Activated naive CD8-positive, alpha-beta T cell treated with anti-CD3 and anti-CD28 coated beads, Interleukin-2, amount 10 ng/mL, durations not matched to agents 7 days and 5 days (primary cell): ENCODE data around the gene EMID1. TPM values are rescaled to one million over a fixed set of nuclear protein-coding genes. Genes with fewer than 3 reads are reported as not detected.

Experiments
- ATAC-seq: fragments of 150-1000 bp; cut with Tn5 transposase; one replicate; pipeline ENCODE4 v1.10.0; 2021; ENCODE audit warnings: low read depth, moderate library complexity
- POLR2A ChIA-PET: fragments of 350-600 bp; sonication (Branson Sonifier 250); formaldehyde crosslinking; loops from one replicate; lab custom pipeline; 2021; ENCODE audit warnings: antibody characterized with exemption; lab: Charles Lee
- DNase-seq: peaks from one replicate; pipeline ENCODE4 v3.0.0; 2021
- H3K27ac Mint-ChIP-seq: one replicate; pipeline ENCODE4 v1.8.0; 2022; ENCODE audit warnings: mild to moderate bottlenecking, mixed read lengths
- H3K27me3 Mint-ChIP-seq: one replicate; pipeline ENCODE4 v1.8.0; 2022; ENCODE audit warnings: mild to moderate bottlenecking, moderate library complexity, mixed read lengths
- H3K36me3 Mint-ChIP-seq: one replicate; pipeline ENCODE4 v1.8.0; 2021; ENCODE audit warnings: mild to moderate bottlenecking, mixed read lengths
- H3K4me1 Mint-ChIP-seq: one replicate; pipeline ENCODE4 v1.8.0; 2021; ENCODE audit warnings: mixed read lengths
- H3K4me3 Mint-ChIP-seq: one replicate; pipeline ENCODE4 v1.8.0; 2022; ENCODE audit warnings: mild to moderate bottlenecking, moderate library complexity, mixed read lengths
- H3K9me3 Mint-ChIP-seq: one replicate; pipeline ENCODE4 v1.8.0; 2021; ENCODE audit warnings: mixed read lengths
- total RNA-seq, 2 experiments: library from RNA; stranded (reverse); gene quantifications; one replicate each; pipeline ENCODE4 v1.2.3, GENCODE V29; 2021

The EMID1 gene
- total RNA-seq, 2 experiments from 2014 or later = not detected

DNA sequence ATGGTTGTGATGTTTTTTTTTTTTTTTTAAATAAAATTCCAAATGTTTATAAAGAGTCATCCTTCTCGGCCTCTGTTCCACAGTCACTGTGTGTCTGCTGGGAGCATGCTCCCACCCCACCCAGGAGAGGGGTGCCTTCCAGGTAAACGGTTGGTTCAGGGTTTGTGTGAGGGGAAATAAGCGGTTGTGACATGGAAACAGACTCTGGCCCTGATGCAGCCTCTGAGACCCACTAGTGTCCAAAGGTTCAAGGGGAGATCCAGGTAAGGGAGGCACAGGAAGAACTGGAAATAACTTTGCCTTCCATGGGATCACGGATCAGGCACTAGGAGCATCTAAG lies 94.7 kb downstream of the EMID1 start:
- no peak for DNase-seq
- Mint-ChIP-seq H3K4me1 (no peaks in the 10 kb centered on the region), H3K27ac (no peak overlapping the region), H3K9me3 (no peaks in the 10 kb centered on the region), H3K4me3 (no peak overlapping the region), H3K27me3 (peaks cover 2% of the 10 kb centered on the region), H3K36me3 (peaks cover 26% of the 10 kb centered on the region)
- no peak for ATAC-seq
- POLR2A ChIA-PET = no interaction called here

DNA sequence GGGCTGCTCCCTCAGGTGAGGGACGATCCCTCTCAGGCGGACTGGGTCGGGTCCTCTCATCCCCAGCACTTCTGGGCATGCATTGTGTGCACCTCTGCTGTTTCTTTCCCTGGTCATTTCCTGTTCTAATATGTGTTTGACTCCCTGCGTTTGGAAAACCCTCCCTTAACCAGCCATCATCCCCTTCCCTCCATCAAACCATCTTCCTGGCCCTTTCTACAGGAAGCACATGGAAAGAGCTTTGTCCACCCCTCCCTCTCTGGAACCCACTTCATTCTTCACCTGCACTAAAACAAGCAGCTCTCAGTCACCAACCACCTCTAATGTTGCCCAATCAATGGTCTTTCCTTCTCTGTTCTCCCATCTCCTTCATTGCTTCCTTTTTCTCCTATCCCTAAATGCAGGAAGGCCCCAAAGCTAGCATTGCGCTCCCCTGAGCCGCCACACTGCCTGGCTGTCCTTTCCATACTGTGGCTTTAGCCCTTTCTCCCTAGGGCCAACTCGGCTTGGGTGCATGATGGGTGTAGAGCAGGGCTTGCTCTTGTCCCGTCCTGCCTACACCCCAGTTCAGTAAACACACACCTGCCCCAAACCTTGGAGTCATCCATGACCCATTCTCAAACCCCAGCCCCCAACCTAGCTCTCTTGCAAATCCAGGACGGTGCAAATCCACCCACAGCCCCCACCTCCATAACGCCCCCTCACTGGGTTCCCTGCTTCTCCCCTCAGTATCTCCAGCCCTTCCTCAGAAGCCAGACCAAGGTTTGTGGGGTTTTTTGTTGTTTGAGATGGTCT lies 95.3 kb downstream of the EMID1 start:
- no peak for DNase-seq
- Mint-ChIP-seq H3K36me3 (peaks cover 23% of the 10 kb centered on the region), H3K27me3 (peaks cover 2% of the 10 kb centered on the region), H3K4me3 (no peak overlapping the region), H3K4me1 (peaks cover 2% of the 10 kb centered on the region), H3K9me3 (no peaks in the 10 kb centered on the region), H3K27ac (peak overlapping the region; percentile 58)
- ATAC-seq = no peak
- POLR2A ChIA-PET = no interaction called here

DNA sequence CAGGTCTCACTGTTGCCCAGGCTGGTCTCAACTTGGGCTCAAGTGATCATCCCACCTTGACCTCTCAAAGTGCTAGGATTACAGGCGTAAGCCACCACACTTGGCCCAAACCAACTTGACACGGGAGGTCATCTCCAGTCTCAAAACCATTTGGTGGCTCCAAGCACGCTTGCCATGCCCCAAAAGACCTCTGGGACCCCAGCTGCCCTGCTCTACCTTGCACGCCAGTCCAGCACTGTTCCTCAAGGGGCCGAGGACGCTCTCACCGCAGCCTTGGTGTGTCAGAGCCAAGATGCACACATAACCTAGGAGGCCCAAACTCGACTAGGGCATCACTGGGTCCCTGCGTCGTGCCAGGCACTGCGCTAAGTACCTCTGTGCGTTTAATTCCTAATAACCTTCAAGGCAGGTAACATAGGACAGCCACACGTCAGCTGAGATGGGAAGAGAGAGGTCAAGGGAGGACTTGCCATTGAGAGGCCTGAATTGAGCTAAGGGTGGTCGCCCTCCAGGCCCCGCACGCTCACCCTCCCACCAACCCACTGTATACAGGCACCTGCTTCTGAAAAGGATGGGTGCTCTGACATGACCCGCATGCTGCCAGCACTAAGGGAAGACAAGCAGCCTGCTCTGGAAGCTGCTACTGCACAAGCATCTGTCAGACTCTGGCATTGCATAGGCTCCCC lies 96.2 kb downstream of the EMID1 start:
- Mint-ChIP-seq H3K27me3 (peaks cover 6% of the 10 kb centered on the region), H3K9me3 (no peaks in the 10 kb centered on the region), H3K27ac (peak overlapping the region; percentile 15), H3K36me3 (peaks cover 23% of the 10 kb centered on the region), H3K4me3 (no peak overlapping the region), H3K4me1 (peaks cover 5% of the 10 kb centered on the region)
- DNase-seq (no peak), ATAC-seq (no peak)
- POLR2A ChIA-PET = no interaction called here

DNA sequence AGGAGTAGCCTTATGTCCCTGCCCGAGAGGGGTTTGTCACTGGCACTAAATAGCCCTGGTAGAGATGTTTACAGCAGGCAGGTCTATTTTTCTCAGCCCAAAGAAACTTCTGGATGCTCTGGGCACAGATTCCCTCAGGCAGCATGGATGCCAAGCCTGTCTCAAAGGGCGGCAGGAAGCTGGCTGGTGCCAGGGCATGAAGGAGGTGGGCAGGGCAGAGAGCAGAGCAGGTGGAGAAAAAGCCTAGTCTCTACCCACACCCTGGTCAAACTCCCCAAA lies 96.6 kb downstream of the EMID1 start:
- POLR2A ChIA-PET = no interaction called here
- no peaks in the 10 kb centered on the region for H3K9me3 Mint-ChIP-seq
- ATAC-seq (no peak), DNase-seq (no peak)
- peaks cover 6% of the 10 kb centered on the region for H3K27me3 Mint-ChIP-seq
- H3K4me3 Mint-ChIP-seq = no peak overlapping the region
- H3K4me1 Mint-ChIP-seq = peaks cover 5% of the 10 kb centered on the region
- peak overlapping the region; percentile 15 for H3K27ac Mint-ChIP-seq
- H3K36me3 Mint-ChIP-seq = peaks cover 22% of the 10 kb centered on the region

DNA sequence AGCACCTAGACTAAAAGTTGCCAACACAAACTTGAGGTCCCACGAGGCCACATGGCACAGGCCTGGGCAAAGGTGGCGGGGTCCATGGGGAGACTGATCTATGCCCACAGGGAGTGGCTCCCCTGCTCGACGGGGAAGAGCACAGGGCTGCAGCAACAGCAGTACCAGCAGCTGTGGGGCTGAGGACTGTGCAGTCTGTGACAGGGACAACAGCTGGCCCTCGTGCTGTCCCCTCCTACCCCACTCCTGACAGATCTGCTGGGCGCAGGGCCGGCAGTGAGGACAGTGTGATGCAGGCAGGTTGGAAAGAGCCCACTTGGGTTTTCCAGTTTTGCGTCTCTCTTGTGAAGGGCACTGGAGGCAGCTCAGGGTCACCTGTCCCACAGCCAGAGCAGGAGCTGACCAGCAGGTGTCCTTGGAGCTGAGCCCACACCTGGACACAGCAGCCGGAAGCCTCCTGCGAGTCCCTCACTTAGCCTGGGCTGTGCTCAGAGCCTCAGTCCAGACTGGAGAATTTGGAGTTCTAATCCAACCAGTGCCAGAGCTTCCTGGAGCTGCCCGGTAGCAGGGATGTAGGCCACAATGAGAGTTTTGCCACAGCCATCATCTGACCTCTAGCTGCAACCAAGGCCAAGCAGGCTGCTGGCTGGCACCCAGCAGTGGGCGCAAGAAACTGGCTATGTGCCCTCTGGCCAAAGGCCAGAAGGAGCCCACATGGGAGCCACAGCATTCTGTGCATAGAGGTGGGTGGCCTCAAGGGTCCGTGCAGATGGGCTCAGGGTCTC lies 97.2 kb downstream of the EMID1 start:
- Mint-ChIP-seq H3K4me1 (peaks cover 6% of the 10 kb centered on the region), H3K9me3 (no peaks in the 10 kb centered on the region), H3K36me3 (peaks cover 17% of the 10 kb centered on the region), H3K27me3 (peaks cover 6% of the 10 kb centered on the region), H3K27ac (no peak overlapping the region), H3K4me3 (no peak overlapping the region)
- DNase-seq (no peak), ATAC-seq (no peak)
- POLR2A ChIA-PET = no interaction called here

DNA sequence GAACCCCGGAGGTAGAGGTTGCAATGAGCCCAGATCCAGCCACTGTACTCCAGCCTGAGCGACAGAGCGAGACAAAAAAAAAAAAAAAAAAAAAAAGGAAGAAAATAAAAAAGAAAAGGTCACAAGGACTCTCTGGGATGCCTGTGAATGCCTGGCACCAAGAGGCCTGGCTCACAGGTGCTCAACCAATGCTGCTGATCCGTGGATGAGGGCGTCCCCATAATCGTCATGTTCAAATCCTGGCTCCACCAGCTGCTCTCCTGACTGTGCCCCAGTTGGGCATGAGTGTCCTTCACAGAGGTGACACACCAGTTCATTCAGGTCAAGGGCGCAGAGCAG lies 100.1 kb downstream of the EMID1 start:
- Mint-ChIP-seq H3K4me1 (peaks cover 16% of the 10 kb centered on the region), H3K9me3 (no peaks in the 10 kb centered on the region), H3K27ac (no peak overlapping the region), H3K36me3 (peaks cover under 1% of the 10 kb centered on the region), H3K27me3 (peaks cover 6% of the 10 kb centered on the region), H3K4me3 (peak overlapping the region; percentile 83)
- POLR2A ChIA-PET = interaction anchor here (1.0 to 1.9 kb wide), 3 partner anchors 12 to 38 kb away, joined by 3 to 5 read pairs (median 3); partner anchors contain the start of genes EWSR1 and RHBDD3
- DNase-seq (no peak), ATAC-seq (no peak)

DNA sequence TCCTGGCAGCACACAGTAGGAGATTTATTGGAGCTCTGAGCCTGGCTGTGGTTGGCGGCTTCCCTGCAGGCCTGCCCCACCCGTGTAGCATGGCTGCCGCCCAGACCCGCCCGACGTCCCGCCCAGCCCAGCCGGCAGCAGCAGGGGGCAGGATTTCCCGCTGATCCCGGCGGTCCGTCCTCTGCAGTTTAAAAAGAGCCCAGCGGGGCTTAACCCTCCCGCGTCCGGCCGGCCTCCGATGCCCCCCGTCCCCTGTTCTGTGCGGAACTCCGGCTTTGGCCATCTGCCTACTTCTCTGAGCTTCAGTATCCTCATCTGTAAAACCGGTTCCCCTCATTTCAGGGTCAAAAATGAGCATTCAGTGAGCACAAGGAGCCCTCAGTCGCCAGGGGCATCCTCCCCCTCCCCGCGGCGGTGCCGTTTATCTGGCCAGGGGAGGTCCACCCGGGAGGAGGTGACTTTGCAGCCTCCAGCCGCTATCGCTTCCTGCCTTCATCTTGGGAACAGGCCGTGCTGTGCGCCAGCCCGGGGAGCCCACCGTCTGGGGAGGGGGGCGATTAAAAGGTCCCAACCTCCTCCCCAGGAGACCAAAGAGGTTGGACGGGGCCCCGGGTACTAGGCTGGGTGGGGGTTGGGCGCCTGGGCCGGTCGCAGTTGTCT lies 100.6 kb downstream of the EMID1 start, which contains the start of gene GAS2L1:
TSS of gene GAS2L1 (plus strand) at position 476 of the 660 bp plus-strand sequence. CDS start 1,456 bp downstream, outside the sequence.
- Mint-ChIP-seq H3K27ac (peak within 1 kb of the TSS; percentile 72), H3K27me3 (peaks cover 6% of the 10 kb centered on the region), H3K4me1 (peaks cover 18% of the 10 kb centered on the region), H3K4me3 (peak within 1 kb of the TSS; percentile 87), H3K36me3 (no peaks in the 10 kb centered on the region), H3K9me3 (no peaks in the 10 kb centered on the region)
- POLR2A ChIA-PET = interaction anchor here (1.0 to 1.9 kb wide), 3 partner anchors 12 to 38 kb away, joined by 3 to 5 read pairs (median 3); partner anchors contain the start of genes EWSR1 and RHBDD3
- ATAC-seq (peak; percentile 57), DNase-seq (peak; percentile 78)

DNA sequence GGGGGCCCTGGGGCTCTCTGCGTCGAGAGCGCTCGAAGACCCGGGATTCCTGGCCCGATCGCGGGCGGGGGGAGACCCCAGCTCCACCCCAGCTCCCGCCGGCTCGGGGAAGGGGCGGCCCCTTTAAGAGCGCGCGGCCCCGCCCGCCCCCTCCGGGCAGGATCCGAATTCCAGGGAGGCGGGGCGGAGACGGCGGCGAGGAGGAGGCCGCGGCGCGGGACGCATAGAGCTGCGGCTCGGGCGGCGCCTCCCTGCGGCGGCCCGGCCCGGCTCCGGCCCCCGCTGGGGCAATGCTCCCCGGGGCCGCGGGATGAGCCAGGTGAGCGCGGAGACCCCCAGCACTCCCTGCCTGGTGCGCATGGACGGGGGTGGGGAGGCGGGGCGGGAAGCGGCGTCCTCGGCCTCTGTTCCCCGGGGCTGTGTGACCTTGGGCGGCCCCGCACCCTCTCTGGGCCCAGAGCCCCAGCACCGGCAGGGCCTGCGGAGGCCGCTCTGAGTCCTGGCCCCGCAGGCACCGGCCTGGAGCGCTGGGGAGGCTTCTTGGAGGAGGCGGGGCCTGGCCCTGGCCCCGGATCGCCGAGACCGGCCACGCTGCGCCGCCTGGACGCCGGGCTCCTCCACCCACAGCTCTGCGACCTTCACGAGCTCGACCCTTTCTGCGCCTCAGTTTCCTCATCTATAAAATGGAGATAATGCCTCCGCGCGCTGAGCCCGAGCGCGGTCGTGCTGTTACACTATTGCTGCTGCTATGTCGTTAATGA lies 101.3 kb downstream of the EMID1 start:
- H3K4me3 Mint-ChIP-seq = peak overlapping the region; percentile 87
- H3K36me3 Mint-ChIP-seq = no peaks in the 10 kb centered on the region
- peaks cover 18% of the 10 kb centered on the region for H3K4me1 Mint-ChIP-seq
- peak overlapping the region; percentile 72 for H3K27ac Mint-ChIP-seq
- peak; percentile 27 for ATAC-seq
- peak; percentile 70 for DNase-seq
- POLR2A ChIA-PET = interaction anchor here (1.0 to 1.9 kb wide), 2 partner anchors 11 to 39 kb away, joined by 3 to 5 read pairs; partner anchors contain the start of genes EWSR1 and RHBDD3
- H3K9me3 Mint-ChIP-seq = no peaks in the 10 kb centered on the region
- H3K27me3 Mint-ChIP-seq = peaks cover 6% of the 10 kb centered on the region

DNA sequence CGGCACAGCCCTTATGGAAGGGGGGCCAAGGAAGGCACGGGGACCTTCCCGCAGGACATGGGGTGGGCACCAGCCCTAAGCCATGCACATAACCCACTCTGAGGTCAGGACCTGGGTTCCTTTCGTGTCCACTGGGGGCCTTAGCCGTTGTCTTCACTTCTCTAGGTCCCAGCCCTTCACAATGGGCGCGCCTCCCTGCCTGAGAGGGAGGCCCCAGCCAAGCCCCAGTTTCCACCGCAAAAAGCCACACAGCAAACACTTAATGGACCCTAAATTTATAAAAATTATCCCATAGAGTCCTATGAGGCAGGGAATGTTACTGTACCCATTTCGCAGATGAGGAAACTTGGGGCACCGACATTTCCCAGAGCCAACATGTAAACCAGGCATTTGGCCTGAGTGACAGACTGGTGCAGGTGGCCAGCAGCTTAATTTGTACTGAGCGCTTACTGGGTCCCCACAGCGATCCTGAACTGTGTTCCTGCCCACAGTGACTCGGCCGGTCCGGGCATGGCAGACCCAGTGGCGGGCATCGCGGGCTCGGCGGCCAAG lies 102.0 kb downstream of the EMID1 start:
- H3K27me3 Mint-ChIP-seq = peaks cover 11% of the 10 kb centered on the region
- H3K9me3 Mint-ChIP-seq = no peaks in the 10 kb centered on the region
- H3K27ac Mint-ChIP-seq = peak overlapping the region; percentile 72
- ATAC-seq (no peak), DNase-seq (no peak)
- POLR2A ChIA-PET = no interaction called here
- H3K4me1 Mint-ChIP-seq = peaks cover 20% of the 10 kb centered on the region
- peaks cover 1% of the 10 kb centered on the region for H3K36me3 Mint-ChIP-seq
- peak overlapping the region; percentile 87 for H3K4me3 Mint-ChIP-seq

DNA sequence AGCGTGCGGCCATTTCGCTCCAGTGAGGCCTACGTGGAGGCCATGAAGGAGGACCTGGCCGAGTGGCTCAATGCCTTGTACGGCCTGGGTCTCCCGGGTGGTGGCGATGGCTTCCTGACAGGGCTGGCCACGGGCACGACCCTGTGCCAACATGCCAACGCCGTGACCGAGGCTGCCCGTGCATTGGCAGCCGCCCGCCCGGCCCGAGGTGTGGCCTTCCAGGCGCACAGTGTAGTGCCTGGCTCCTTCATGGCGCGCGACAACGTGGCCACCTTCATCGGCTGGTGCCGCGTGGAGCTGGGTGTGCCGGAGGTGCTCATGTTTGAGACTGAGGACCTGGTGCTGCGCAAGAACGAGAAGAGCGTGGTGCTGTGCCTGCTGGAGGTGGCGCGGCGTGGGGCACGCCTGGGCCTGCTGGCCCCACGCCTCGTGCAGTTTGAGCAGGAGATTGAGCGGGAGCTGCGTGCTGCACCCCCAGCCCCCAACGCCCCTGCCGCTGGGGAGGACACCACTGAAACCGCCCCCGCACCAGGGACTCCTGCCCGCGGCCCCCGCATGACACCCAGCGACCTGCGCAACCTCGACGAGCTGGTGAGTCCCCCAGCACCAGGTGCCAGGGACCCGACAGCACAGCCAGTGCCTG lies 102.6 kb downstream of the EMID1 start:
- POLR2A ChIA-PET = interaction anchor here (0.6 kb wide), 1 partner anchor 282 kb away, joined by 3 read pairs; no protein-coding TSS in a partner anchor
- DNase-seq = peak; percentile 37
- peaks cover 1% of the 10 kb centered on the region for H3K36me3 Mint-ChIP-seq
- peaks cover 16% of the 10 kb centered on the region for H3K27me3 Mint-ChIP-seq
- no peaks in the 10 kb centered on the region for H3K9me3 Mint-ChIP-seq
- H3K4me1 Mint-ChIP-seq = peaks cover 20% of the 10 kb centered on the region
- no peak for ATAC-seq
- peak overlapping the region; percentile 87 for H3K4me3 Mint-ChIP-seq
- peak overlapping the region; percentile 74 for H3K27ac Mint-ChIP-seq

DNA sequence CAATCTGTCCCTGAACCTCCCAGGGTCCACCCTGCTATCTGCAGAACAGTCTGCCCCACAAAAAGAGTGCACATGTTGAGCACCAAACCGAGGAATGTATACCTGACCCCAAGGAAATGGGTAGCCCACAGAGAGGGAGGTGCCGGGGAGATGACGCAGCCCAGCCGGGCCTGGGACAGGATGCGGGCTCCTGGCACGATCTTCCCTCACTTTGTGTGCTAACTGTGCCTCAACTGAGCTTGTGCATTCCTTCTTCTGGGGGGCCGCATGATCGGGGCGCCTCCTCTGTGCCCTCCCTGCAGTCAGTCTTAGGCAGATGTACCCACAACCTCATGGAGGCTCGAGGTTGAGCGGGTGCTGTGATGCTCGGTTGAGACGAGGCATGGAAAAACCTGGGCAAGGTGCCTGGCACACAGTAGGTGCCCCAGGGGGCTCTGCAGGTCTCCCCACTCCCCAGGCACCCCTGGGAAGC lies 103.1 kb downstream of the EMID1 start:
- H3K4me1 Mint-ChIP-seq = peaks cover 23% of the 10 kb centered on the region
- H3K27me3 Mint-ChIP-seq = peaks cover 19% of the 10 kb centered on the region
- H3K4me3 Mint-ChIP-seq = peak overlapping the region; percentile 71
- peak; percentile 64 for ATAC-seq
- DNase-seq = peak; percentile 72
- POLR2A ChIA-PET = interaction anchor here (0.6 kb wide), 1 partner anchor 281 kb away, joined by 3 read pairs; no protein-coding TSS in a partner anchor
- H3K36me3 Mint-ChIP-seq = peaks cover 1% of the 10 kb centered on the region
- H3K27ac Mint-ChIP-seq = peak overlapping the region; percentile 74
- no peaks in the 10 kb centered on the region for H3K9me3 Mint-ChIP-seq
